Erythroblast (primary cell): ENCODE measurements around the gene RHBDD2.

Experiments
- DNase-seq, 2 experiments: peaks; one replicate each; lab custom pipeline; 2025; lab: John Stamatoyannopoulos, UW
- GATA1 ChIP-seq: IDR thresholded peaks from 2 replicates; pipeline ENCODE4 v1.6.1; 2011; ENCODE audit warnings: low read depth, mild to moderate bottlenecking, control low read depth, low read length, moderate library complexity
- POLR2A ChIP-seq: IDR thresholded peaks from 2 replicates; pipeline ENCODE4 v1.6.1; 2011; ENCODE audit warnings: mild to moderate bottlenecking, low read length

RHBDD2 gene

DNA sequence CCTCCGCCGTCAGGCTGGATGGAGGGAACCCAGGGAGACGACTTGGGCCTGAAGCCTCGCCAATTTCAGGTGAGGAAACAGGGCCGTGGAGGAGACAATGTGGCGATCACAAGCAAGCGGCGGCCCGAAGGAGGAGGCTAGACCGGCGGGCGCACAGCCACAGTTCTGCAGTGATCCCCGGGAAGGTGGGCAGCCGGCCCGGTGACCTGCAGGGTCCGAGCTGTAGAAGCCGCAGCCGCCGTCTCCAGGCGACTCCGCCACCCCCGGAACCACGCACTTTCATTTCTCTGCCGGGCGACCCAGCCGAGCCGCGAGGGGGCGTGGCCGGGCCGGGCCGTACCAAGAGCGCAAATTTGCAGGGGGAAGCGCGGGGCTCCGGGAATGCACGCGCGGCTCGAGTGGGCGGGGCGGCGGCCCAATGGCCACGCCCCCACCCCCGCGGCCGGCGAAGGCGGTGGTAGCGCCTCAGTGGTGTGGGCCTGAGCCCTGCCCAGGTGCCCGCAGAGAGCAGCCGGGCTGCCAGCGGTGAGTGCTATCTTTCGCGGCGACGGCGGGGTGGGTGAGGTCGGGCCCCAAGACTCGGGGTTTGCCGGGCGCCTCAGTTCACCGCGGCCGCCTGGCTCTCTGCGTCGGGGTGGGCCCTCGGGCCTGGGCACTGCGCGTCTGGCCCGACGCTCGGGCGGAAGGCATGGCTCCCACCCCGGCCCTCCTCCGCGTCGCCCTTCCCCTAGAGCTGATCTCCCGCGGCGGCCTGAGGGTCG lies 36.0 kb downstream of the RHBDD2 start, which contains the start of gene POR:
Gene POR, plus strand, starts transcription at position 501 of the 761 bp plus-strand sequence. CDS start 38,847 bp downstream, outside the sequence.
- DNase-seq, result peak; percentile 97 to 99
- no peak for TF ChIP-seq GATA1
- TF ChIP-seq POLR2A, result peak; percentile 98

DNA sequence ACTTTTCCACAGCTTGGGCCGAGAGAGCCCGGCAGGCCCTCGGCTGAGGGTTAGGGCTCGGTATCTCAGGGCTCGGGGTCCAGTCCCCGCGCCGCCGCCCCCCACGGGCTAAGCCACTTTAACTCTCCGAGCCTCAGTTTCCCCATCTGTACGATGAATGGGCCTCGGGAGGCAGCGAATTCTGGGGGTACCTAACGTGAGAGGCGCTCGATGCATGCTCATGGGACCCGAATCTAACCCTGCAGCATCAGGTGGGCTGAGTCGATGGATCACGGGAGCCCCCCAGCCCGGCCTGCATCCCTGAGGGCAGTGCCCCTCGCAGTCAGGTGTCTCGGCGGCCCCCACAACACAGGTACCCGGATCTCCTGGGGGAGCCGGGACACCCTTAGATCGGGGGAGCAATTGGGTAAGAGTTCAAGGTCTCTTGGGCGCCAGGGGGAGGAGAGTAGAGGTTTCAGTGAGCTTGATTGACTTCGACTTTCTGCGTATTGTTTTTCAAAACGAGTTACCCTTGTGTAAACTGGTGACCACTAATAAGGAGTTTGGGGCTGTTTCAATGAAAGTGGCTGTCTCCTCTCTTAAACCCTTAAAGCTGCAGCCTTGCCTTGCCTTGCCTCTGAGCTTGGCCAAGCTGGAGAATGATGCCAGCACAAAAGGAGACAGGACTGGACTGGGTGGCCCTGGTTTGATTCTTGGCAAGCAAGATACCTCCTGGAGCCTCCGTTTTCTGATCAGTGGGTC lies 36.8 kb downstream of the RHBDD2 start:
- DNase-seq, result peak; percentile 37 to 49

GRCh38 chr7:75916259-75916658 lies 37.4 kb downstream of the RHBDD2 start:
- no peak for TF ChIP-seq POLR2A
- no peak for DNase-seq

More for the DNA sequence above, 36.8 kb downstream of the RHBDD2 start:
- TF ChIP-seq GATA1 (no peak), POLR2A (no peak)

GRCh38 chr7:75916685-75917634 lies 38.1 kb downstream of the RHBDD2 start:
- no peak for DNase-seq

GRCh38 chr7:75920431-75921161 lies 41.8 kb downstream of the RHBDD2 start:
- no peak for DNase-seq
- no peak for TF ChIP-seq GATA1
- no peak for TF ChIP-seq POLR2A

More at GRCh38 chr7:75916685-75917634, 38.1 kb downstream of the RHBDD2 start:
- TF ChIP-seq GATA1, result no peak
- TF ChIP-seq POLR2A, result no peak

DNA sequence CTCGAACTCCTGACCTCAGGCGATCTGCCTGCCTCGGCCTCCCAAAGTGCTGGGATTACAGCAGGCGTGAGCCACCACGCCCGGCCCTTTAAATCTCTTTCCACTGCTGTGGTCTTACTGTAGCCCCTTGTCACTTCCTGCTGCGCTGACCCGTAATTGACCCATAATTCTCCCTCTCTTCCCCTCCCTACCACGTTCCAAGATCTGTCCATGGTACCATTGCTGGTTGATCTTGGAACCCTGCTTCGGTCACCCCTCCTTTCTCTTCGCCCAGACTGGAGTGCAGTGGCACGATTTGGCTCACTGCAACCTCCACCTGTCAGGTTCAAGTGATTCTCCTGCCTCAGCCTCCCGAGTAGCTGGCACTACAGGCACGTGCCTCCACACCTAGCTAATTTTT lies 42.6 kb downstream of the RHBDD2 start:
- TF ChIP-seq GATA1 (no peak), POLR2A (no peak)
- DNase-seq, result no peak

- TF ChIP-seq POLR2A, result no peak
- no peak for TF ChIP-seq GATA1
- no peak for DNase-seq
These were observed 44.3 kb downstream of the RHBDD2 start for GRCh38 chr7:75922966-75923603.

GRCh38 chr7:75924256-75924655 lies 45.4 kb downstream of the RHBDD2 start:
- TF ChIP-seq GATA1, result no peak
- TF ChIP-seq POLR2A, result no peak
- no peak for DNase-seq

DNA sequence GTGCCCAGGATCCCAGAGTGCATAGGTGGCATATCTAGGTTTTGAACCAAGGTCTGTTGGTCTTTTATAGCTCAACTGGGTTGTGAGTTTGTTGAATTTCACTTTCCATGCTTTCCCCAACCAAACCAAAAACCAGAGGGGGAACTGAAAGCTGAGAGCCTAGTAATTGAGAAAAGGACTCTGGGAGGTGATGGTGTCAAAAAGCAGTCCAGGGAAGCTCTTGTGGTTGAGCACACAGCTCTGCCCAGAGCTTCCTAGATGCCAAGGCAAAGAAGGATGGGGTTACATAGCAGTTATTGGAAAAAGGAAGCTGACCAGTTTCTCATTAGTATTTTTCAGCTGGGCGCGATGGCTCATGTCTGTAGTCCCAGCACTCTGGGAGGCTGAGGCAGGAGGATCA lies 46.1 kb downstream of the RHBDD2 start:
- DNase-seq, result no peak
- no peak for TF ChIP-seq POLR2A
- TF ChIP-seq GATA1, result no peak

GRCh38 chr7:75925717-75926435 lies 47.0 kb downstream of the RHBDD2 start:
- DNase-seq, result no peak
- TF ChIP-seq POLR2A, result no peak
- TF ChIP-seq GATA1, result no peak

DNA sequence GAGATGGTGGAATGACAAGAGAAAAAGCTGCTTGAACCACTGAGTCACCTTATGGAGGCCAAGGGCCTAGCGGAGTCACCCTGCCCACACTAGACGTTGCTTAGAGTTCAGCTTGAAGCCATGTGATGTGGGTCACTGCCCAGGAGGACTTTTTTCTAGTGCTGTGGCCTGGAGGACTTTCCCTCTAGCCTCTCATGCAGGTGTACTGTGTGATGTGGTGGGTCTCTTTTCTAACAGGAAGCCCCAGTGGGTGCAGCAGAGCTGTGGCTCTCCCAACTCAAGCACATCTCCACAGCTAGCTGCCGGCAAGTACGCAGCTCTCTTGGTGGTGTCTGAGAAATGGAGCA lies 49.7 kb downstream of the RHBDD2 start:
- TF ChIP-seq POLR2A, result no peak
- no peak for TF ChIP-seq GATA1
- no peak for DNase-seq

DNA sequence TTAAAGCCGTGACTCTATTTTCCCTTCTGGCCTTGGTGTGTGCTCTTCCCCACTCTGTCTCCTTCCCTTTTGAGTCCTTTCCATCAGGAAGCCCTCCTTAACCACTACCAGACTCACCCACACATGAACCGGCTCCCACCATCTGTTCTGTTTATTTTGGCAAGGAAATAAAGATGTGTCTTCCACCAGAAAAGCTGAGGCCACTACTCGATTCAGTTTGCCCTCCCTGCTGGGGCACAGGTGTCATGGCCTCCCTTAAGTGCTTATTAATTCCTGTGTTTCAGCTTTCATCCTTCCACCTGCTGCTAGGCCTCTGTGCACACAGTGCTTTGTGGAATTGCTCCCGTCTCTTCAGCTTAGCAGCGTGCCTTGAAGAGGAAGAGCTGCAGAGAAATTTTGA lies 52.8 kb downstream of the RHBDD2 start:
- no peak for DNase-seq

More for the DNA sequence above, 52.8 kb downstream of the RHBDD2 start:
- no peak for TF ChIP-seq GATA1
- TF ChIP-seq POLR2A, result no peak
